Osteoblast (primary cell): Measurements from ENCODE around the gene ZBTB7C. TPM values are rescaled to one million over a fixed set of nuclear protein-coding genes. Genes with fewer than 3 reads are reported as not detected.
A peak's percentile ranks its signal among the peaks of the same experiment; 100 is the strongest.

Experiments used
- DNase-seq: peaks from one replicate; pipeline ENCODE4 v3.0.0; 2011; ENCODE audit warnings: low spot score, mixed read lengths; ENCODE audit not compliant: insufficient read length; ENCODE audit errors: missing footprints
- H2AFZ ChIP-seq: 2 replicates; pipeline ENCODE4 v1.6.0; 2011; ENCODE audit warnings: mild to moderate bottlenecking, low read length
- H3K27ac ChIP-seq: 2 replicates; pipeline ENCODE4 v1.5.1; 2011; ENCODE audit warnings: mild to moderate bottlenecking, low read depth, low read length, moderate library complexity
- H3K27me3 ChIP-seq: 2 replicates; pipeline ENCODE4 v1.6.0; 2012; ENCODE audit warnings: mild to moderate bottlenecking, control low read depth, inconsistent platforms, low read length, moderate library complexity; ENCODE audit not compliant: insufficient read depth
- H3K36me3 ChIP-seq: 2 replicates; pipeline ENCODE4 v1.5.1; 2011; ENCODE audit warnings: mild to moderate bottlenecking, low read length, control low read depth, moderate library complexity; ENCODE audit not compliant: insufficient read depth
- H3K4me1 ChIP-seq: 2 replicates; pipeline ENCODE4 v1.5.1; 2011; ENCODE audit warnings: mild to moderate bottlenecking, low read length, control low read depth, moderate library complexity; ENCODE audit not compliant: insufficient read depth
- H3K4me2 ChIP-seq: 2 replicates; pipeline ENCODE4 v1.6.0; 2011; ENCODE audit warnings: mild to moderate bottlenecking, low read length; ENCODE audit not compliant: insufficient read depth
- H3K4me3 ChIP-seq: fragments of 200-600 bp; sonication (generic); 3 replicates; pipeline ENCODE4 v1.5.1; 2012; ENCODE audit warnings: mild to moderate bottlenecking, low read length, inconsistent platforms; ENCODE audit not compliant: insufficient read depth
- H3K79me2 ChIP-seq: 2 replicates; pipeline ENCODE4 v1.6.0; 2012; ENCODE audit warnings: mild to moderate bottlenecking, low read length, control low read depth, inconsistent platforms; ENCODE audit not compliant: insufficient read depth
- H3K9me3 ChIP-seq: 2 replicates; pipeline ENCODE4 v1.5.1; 2011; ENCODE audit warnings: low read depth, low read length, control low read depth
- H4K20me1 ChIP-seq: 2 replicates; pipeline ENCODE4 v1.6.0; 2012; ENCODE audit warnings: mild to moderate bottlenecking, low read length, control low read depth; ENCODE audit not compliant: insufficient read depth
- total RNA-seq: library from RNA; depleted of rRNA; stranded (reverse); fragments of >200 nt; gene quantifications from 2 replicates; pipeline ENCODE4 v1.2.3, GENCODE V29; 2012
- TF ChIP-seq, protein P1 (sequence below): IDR thresholded peaks from 2 replicates; pipeline ENCODE4 v1.5.1; 2011; ENCODE audit warnings: mild to moderate bottlenecking, low read depth, low read length, moderate library complexity; ENCODE audit errors: extremely low read depth

Gene ZBTB7C
- total RNA-seq, 1 donor = 0.36 TPM

DNA sequence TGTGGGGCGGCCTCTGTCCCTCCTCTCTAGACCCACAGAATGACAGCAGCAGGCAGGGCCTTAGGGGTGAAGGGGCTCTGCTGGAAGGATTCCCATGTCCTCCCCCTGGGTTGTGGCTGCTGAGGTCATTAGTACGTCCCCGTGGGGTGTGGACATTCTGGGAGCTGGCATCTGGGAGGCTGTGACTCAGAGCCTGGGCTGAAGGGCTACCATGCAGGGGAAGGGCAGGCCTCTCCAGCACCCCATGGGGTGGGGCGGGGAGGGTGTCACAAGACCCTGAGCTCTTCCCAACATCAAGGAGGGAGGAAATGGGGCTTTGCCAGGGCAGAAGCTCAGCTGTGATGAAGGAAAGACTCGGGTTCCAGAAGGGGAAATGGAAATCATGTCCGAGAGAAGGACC, 373.0 kb downstream of the ZBTB7C start:
- Histone ChIP-seq H3K9me3 (no peaks in the 10 kb centered on the region), H3K27me3 (no peaks in the 10 kb centered on the region), H3K4me2 (no peak overlapping the region), H3K4me1 (peaks cover 9% of the 10 kb centered on the region), H3K27ac (no peak overlapping the region), H3K36me3 (no peaks in the 10 kb centered on the region), H3K79me2 (no peaks in the 10 kb centered on the region), H2AFZ (no peak overlapping the region), H3K4me3 (no peak overlapping the region), H4K20me1 (no peaks in the 10 kb centered on the region)
- TF ChIP-seq, protein P1, sequence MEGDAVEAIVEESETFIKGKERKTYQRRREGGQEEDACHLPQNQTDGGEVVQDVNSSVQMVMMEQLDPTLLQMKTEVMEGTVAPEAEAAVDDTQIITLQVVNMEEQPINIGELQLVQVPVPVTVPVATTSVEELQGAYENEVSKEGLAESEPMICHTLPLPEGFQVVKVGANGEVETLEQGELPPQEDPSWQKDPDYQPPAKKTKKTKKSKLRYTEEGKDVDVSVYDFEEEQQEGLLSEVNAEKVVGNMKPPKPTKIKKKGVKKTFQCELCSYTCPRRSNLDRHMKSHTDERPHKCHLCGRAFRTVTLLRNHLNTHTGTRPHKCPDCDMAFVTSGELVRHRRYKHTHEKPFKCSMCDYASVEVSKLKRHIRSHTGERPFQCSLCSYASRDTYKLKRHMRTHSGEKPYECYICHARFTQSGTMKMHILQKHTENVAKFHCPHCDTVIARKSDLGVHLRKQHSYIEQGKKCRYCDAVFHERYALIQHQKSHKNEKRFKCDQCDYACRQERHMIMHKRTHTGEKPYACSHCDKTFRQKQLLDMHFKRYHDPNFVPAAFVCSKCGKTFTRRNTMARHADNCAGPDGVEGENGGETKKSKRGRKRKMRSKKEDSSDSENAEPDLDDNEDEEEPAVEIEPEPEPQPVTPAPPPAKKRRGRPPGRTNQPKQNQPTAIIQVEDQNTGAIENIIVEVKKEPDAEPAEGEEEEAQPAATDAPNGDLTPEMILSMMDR = no peak
- DNase-seq = no peak

DNA sequence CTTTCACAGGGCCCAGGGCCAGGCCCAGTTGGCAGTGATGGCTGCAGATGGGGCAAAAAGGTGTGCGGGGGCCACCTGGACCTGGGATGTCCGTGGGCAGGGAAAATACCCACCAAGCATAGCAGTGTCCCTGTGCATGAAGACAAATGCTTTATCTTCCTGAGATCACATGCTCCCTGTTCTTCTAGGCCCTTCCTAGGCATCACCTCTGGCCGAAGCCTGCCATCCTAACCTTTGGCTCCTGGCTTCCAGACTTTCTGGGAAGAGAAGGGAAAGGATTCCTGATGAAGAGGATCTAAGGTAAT, 373.7 kb downstream of the ZBTB7C start:
- H3K4me3 ChIP-seq = no peak overlapping the region
- peaks cover 9% of the 10 kb centered on the region for H3K4me1 ChIP-seq
- H2AFZ ChIP-seq = no peak overlapping the region
- TF ChIP-seq, protein P1 = no peak
- no peaks in the 10 kb centered on the region for H3K9me3 ChIP-seq
- no peaks in the 10 kb centered on the region for H3K36me3 ChIP-seq
- no peaks in the 10 kb centered on the region for H3K79me2 ChIP-seq
- H3K27me3 ChIP-seq = no peaks in the 10 kb centered on the region
- H4K20me1 ChIP-seq = no peaks in the 10 kb centered on the region
- no peak for DNase-seq
- H3K27ac ChIP-seq = no peak overlapping the region
- H3K4me2 ChIP-seq = no peak overlapping the region

DNA sequence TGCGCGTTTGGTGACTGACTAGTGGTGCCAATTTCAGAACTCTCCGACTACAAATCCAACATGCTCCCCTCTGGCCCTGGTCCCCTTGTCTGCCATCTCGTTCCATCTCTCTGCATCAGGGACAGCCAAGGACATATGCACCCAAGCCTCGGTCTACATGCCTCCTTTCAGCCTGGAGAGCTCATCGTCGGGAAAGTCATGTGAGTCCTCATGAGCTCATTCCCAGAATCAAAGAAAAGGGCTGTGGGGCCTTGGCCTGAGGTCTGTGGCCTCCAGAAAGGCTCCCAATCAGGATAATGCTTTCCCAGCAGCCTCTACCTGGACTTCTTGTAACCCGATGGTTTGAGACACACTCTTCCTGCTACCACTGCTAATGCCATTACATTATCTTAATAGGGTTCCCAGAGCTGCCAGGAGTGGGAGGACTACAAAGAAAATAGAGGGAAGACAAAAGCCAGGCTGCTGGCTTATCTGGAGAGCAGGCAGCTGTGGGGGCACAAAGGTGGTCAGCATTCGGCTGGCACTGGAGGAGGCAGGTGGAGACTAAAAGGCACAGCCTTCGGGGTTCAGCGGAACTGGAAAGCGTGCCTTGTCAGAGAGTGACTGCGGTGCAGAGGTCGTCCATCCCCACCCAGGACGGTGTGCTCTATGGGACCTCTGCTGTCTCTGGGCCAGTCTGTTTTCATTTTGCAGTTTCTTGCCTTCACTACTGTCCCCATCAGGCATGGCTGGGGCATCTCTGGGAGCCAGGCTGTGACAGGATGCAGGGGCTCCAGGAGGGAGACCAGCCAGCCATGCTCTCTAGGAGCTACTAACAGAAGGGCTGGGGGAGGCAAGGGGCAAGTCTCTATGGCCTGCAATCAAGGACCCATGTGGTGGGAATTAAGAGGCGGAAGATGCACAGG, 374.3 kb downstream of the ZBTB7C start:
- Histone ChIP-seq H3K4me2 (no peak overlapping the region), H3K27ac (no peak overlapping the region), H3K27me3 (no peaks in the 10 kb centered on the region), H3K79me2 (no peaks in the 10 kb centered on the region), H3K9me3 (no peaks in the 10 kb centered on the region), H3K4me1 (peaks cover 9% of the 10 kb centered on the region), H3K4me3 (no peak overlapping the region), H4K20me1 (no peaks in the 10 kb centered on the region), H2AFZ (no peak overlapping the region), H3K36me3 (no peaks in the 10 kb centered on the region)
- TF ChIP-seq, protein P1 = no peak
- DNase-seq = no peak

DNA sequence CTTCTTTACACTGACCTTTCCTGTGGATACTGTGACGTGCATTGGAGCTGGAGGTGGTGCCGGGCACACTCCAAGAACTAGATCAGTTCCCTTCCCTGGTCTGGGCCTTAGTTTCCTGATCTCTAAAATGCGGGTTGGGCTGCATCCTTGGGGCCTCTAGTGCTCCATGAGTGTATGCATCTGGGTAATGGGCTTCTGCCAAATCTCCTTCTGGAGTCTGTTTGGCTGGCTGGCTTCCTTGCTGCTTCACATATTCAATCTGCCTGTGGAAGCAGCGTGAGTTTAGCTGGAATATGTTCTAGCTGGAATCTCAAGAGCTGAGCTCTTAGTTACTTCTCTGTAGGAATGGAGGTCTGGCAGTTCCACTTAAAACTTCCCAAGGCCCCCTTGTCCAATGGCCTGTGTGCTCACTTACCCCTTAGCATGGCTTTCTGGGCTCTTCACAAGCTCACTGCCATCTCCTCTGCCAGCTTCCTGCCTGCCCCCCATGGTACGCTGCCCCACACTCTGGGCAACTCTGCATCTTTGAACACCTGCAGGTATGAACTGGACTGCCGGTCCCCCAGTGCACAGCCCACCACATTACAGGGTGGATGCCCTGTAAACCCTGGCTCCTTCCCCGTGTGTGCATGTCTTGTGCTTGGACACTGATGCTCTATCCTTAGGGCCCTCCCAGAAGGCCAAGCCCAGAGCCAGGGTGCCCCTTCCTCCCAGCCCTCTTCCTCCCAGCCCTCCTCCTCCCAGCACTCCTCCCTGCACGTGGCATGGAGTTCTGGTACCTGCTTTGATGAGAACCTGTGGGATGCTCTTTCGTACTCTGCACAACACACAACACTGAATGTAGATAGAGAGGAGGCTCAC, 375.2 kb downstream of the ZBTB7C start:
- DNase-seq = no peak
- no peaks in the 10 kb centered on the region for H4K20me1 ChIP-seq
- no peak overlapping the region for H3K4me3 ChIP-seq
- H3K27me3 ChIP-seq = no peaks in the 10 kb centered on the region
- H3K36me3 ChIP-seq = no peaks in the 10 kb centered on the region
- H3K27ac ChIP-seq = no peak overlapping the region
- peak overlapping the region; percentile 31 for H2AFZ ChIP-seq
- TF ChIP-seq, protein P1 = no peak
- no peaks in the 10 kb centered on the region for H3K79me2 ChIP-seq
- no peaks in the 10 kb centered on the region for H3K9me3 ChIP-seq
- H3K4me2 ChIP-seq = peak overlapping the region; percentile 3
- H3K4me1 ChIP-seq = peaks cover 9% of the 10 kb centered on the region
